MM.1S (cell line): ENCODE measurements around the gene RMI2.

Experiments
- DNase-seq: peaks from one replicate; pipeline ENCODE4 v3.0.0-alpha.2; 2015
- H2AFZ ChIP-seq: fragments of 300-600 bp; sonication (generic); 2 replicates; pipeline ENCODE4 v1.6.0; 2016; ENCODE audit warnings: antibody characterized with exemption, low read length
- H3F3A ChIP-seq: fragments of 300-600 bp; sonication (generic); 2 replicates; pipeline ENCODE4 v1.6.1; 2016; ENCODE audit warnings: mild to moderate bottlenecking, antibody characterized with exemption, low read length, moderate library complexity, mixed read lengths; ENCODE audit not compliant: insufficient read depth
- H3K27ac ChIP-seq: fragments of 300-600 bp; sonication (generic); 2 replicates; pipeline ENCODE4 v1.5.1; 2016; ENCODE audit warnings: mild to moderate bottlenecking, low read length
- H3K27me3 ChIP-seq: fragments of 300-600 bp; sonication (generic); replicated peaks from 2 replicates; pipeline ENCODE4 v1.6.0; 2016; ENCODE audit warnings: low read length; ENCODE audit not compliant: insufficient read depth
- H3K36me3 ChIP-seq: fragments of 300-600 bp; sonication (generic); replicated peaks from 2 replicates; pipeline ENCODE4 v1.6.1; 2016; ENCODE audit warnings: mild to moderate bottlenecking, low read length, mixed read lengths; ENCODE audit not compliant: insufficient read depth
- H3K4me1 ChIP-seq: fragments of 300-600 bp; sonication (generic); 2 replicates; pipeline ENCODE4 v1.6.1; 2016; ENCODE audit warnings: low read length, mixed read lengths
- H3K4me2 ChIP-seq: fragments of 300-600 bp; sonication (generic); 2 replicates; pipeline ENCODE4 v1.6.0; 2016; ENCODE audit warnings: low read depth, low read length
- H3K4me3 ChIP-seq: fragments of 300-600 bp; sonication (generic); 2 replicates; pipeline ENCODE4 v1.5.1; 2016; ENCODE audit warnings: low read length, mixed read lengths
- H3K79me2 ChIP-seq: fragments of 300-600 bp; sonication (generic); 2 replicates; pipeline ENCODE4 v1.6.1; 2016; ENCODE audit warnings: mixed run types, low read length, mixed read lengths
- H3K9ac ChIP-seq: fragments of 300-600 bp; sonication (generic); 2 replicates; pipeline ENCODE4 v1.6.1; 2016; ENCODE audit warnings: low read length, mixed read lengths
- H3K9me2 ChIP-seq: fragments of 300-600 bp; sonication (generic); replicated peaks from 2 replicates; pipeline ENCODE4 v1.6.1; 2016; ENCODE audit warnings: mild to moderate bottlenecking, low read length, mixed read lengths; ENCODE audit not compliant: insufficient read depth
- H3K9me3 ChIP-seq: fragments of 300-600 bp; sonication (generic); replicated peaks from 2 replicates; pipeline ENCODE4 v1.6.1; 2016; ENCODE audit warnings: mild to moderate bottlenecking, low read length, mixed read lengths; ENCODE audit not compliant: insufficient read depth
- H4K20me1 ChIP-seq: fragments of 300-600 bp; sonication (generic); 2 replicates; pipeline ENCODE4 v1.6.1; 2016; ENCODE audit warnings: mild to moderate bottlenecking, low read length, moderate library complexity, mixed read lengths; ENCODE audit not compliant: insufficient read depth
- EZH2 ChIP-seq: fragments of 300-600 bp; sonication (generic); optimal IDR thresholded peaks from 2 replicates; pipeline ENCODE3; 2017; ENCODE audit warnings: low read depth, mild to moderate bottlenecking, antibody characterized with exemption, low read length, mixed read lengths
- EZH2phosphoT487 ChIP-seq: fragments of 300-600 bp; sonication (generic); IDR thresholded peaks from 2 replicates; pipeline ENCODE4 v1.6.1; 2018; ENCODE audit warnings: antibody characterized with exemption, low read length
- TF ChIP-seq, protein P1 (sequence below): fragments of 300-600 bp; sonication (generic); IDR thresholded peaks from 2 replicates; pipeline ENCODE4 v1.5.1; 2016; ENCODE audit warnings: antibody characterized with exemption, low read length, mixed read lengths

RMI2 gene

DNA sequence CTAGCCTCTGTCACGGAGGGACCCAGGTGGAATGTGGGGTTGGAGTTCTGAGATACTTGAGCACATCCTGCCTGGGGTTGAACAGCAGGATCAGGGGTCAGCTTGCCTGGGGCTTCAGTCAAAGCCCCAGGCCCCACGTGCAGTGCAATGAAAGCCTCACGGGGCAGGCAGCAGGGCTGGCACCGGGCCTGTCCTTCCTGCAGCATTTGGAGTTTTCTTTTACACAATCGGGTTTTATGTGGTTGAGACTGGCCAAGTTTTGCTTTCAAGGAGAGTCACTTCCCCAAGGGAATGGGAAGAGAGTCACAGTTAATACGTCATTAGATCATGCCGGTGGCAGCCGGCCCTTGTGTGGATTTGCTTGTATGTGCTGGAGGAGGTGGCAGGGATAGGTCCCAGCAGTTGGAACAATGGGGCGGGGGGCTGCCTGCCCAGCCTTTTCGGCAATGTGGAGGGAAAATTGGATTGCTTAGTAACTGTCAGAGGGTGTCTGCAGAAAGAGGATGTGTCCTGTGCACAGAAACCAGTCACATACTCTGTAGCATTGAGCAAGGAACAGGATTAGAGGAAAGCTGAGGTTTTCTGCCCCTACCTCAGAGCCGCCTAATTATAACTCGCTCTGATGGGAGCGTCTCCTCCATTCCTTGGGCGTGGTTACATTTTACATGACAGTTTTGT, 4.5 kb downstream of the RMI2 start:
- no peak for DNase-seq
- Histone ChIP-seq H3K4me1 (peaks cover 11% of the 10 kb centered on the region), H3K9me2 (no peaks in the 10 kb centered on the region), H3K79me2 (peaks cover 29% of the 10 kb centered on the region), H3K9ac (no peak overlapping the region), H3K4me2 (no peak overlapping the region), H3K4me3 (no peak overlapping the region), H3K27me3 (no peaks in the 10 kb centered on the region), H3K9me3 (no peaks in the 10 kb centered on the region), H3F3A (peaks cover 10% of the 10 kb centered on the region), H4K20me1 (no peaks in the 10 kb centered on the region), H3K27ac (no peak overlapping the region), H3K36me3 (no peaks in the 10 kb centered on the region), H2AFZ (no peak overlapping the region)
- TF ChIP-seq EZH2phosphoT487 (no peak), EZH2 (no peak)
- TF ChIP-seq, protein P1, sequence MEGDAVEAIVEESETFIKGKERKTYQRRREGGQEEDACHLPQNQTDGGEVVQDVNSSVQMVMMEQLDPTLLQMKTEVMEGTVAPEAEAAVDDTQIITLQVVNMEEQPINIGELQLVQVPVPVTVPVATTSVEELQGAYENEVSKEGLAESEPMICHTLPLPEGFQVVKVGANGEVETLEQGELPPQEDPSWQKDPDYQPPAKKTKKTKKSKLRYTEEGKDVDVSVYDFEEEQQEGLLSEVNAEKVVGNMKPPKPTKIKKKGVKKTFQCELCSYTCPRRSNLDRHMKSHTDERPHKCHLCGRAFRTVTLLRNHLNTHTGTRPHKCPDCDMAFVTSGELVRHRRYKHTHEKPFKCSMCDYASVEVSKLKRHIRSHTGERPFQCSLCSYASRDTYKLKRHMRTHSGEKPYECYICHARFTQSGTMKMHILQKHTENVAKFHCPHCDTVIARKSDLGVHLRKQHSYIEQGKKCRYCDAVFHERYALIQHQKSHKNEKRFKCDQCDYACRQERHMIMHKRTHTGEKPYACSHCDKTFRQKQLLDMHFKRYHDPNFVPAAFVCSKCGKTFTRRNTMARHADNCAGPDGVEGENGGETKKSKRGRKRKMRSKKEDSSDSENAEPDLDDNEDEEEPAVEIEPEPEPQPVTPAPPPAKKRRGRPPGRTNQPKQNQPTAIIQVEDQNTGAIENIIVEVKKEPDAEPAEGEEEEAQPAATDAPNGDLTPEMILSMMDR = no peak

DNA sequence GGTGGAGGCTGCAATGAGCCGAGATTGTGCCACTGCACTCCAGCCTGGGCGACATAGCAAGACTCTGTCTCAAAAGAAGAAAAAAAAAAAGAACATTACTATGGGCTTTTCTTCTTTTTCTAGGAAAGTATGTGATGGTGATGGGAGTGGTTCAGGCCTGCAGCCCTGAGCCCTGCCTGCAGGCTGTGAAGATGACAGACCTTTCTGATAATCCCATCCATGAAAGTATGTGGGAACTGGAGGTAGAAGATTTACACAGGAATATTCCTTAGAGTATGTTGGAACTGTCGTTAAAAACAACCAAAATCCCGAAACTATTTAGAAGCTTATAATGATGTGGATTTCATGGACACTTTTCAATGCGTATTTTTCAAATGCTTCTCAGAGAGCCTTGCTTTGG, 5.3 kb downstream of the RMI2 start:
- Histone ChIP-seq H3K27ac (no peak overlapping the region), H3K9me3 (no peaks in the 10 kb centered on the region), H3K9me2 (no peaks in the 10 kb centered on the region), H3F3A (peaks cover 17% of the 10 kb centered on the region), H3K79me2 (peaks cover 29% of the 10 kb centered on the region), H3K36me3 (no peaks in the 10 kb centered on the region), H2AFZ (no peak overlapping the region), H3K4me1 (peaks cover 19% of the 10 kb centered on the region), H3K27me3 (no peaks in the 10 kb centered on the region), H4K20me1 (no peaks in the 10 kb centered on the region), H3K4me2 (no peak overlapping the region), H3K4me3 (no peak overlapping the region), H3K9ac (no peak overlapping the region)
- no peak for DNase-seq
- TF ChIP-seq, protein P1 = no peak
- TF ChIP-seq EZH2 = no peak
- TF ChIP-seq EZH2phosphoT487 = no peak

DNA sequence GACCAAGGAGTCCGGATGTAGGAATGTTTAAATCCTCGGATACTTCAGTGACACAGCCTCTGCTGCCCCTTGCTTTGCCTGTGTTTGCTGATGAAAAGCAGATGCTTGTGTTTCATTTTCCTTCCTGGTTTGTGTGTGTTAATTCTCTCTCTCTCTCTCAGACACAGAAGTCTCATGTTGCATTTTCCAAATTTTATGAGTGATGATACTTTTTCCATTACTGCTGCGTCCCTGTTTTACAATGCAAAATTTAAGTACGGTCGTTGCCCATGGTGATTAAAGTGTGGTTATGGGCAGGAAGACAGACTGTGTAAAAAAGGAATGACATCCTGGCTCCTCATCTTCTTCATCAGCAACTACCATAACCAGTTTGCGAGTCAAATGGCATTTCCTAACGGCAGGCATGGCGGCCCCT, 5.7 kb downstream of the RMI2 start:
- TF ChIP-seq EZH2phosphoT487 = no peak
- TF ChIP-seq, protein P1 = no peak
- no peak for TF ChIP-seq EZH2
- H3K36me3 ChIP-seq = no peaks in the 10 kb centered on the region
- H3K9me3 ChIP-seq = no peaks in the 10 kb centered on the region
- no peak overlapping the region for H3K4me3 ChIP-seq
- H3K4me2 ChIP-seq = no peak overlapping the region
- H3F3A ChIP-seq = peaks cover 17% of the 10 kb centered on the region
- H3K79me2 ChIP-seq = peaks cover 25% of the 10 kb centered on the region
- H3K9me2 ChIP-seq = no peaks in the 10 kb centered on the region
- no peaks in the 10 kb centered on the region for H3K27me3 ChIP-seq
- DNase-seq = no peak
- H3K27ac ChIP-seq = no peak overlapping the region
- H4K20me1 ChIP-seq = no peaks in the 10 kb centered on the region
- no peak overlapping the region for H2AFZ ChIP-seq
- no peak overlapping the region for H3K9ac ChIP-seq
- H3K4me1 ChIP-seq = peaks cover 23% of the 10 kb centered on the region
